Suppressor macrophage treated with lipopolysaccharide for 4 hours (primary cell): ENCODE results near the gene COMMD3.

Experiments used
- DNase-seq: peaks from one replicate; pipeline ENCODE4 v3.0.0-alpha.2; 2020

Gene COMMD3

GRCh38 chr10:22368981-22369380, 52.8 kb downstream of the COMMD3 start:
- no peak for DNase-seq

- DNase-seq: peak; percentile 90
These were observed 53.4 kb downstream of the COMMD3 start for GRCh38 chr10:22369434-22370072.
